EH (cell line): ENCODE measurements around the gene DNAH5.
"Not testable (repeated sequence)": the region's sequence is repeated elsewhere in the genome, so short reads cannot be mapped to it uniquely, and the experiment has no call there.

Source experiments
- DNase-seq: peaks from one replicate; pipeline ENCODE4 v3.0.0-alpha.2; 2015; ENCODE audit warnings: low read depth

Gene DNAH5

DNA sequence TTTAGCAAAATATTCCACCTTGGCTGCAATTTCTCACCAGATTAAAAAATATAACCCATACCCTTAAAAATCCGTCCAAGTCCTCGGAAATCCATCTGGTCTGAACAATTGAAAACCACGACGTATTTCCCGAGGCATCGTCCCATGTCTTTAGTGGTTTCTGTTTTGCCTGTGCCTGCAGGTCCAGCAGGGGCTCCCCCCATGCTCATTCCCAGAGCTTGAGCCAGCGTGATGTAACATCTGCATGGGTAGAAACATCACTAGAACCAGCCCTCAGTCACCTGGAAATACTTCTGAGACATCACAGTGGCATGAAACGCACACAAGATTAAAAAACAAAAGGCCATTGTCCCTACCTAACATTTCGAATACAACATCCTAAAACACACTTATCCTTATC is 114.0 kb downstream of the DNAH5 start:
- no peak for DNase-seq

DNA sequence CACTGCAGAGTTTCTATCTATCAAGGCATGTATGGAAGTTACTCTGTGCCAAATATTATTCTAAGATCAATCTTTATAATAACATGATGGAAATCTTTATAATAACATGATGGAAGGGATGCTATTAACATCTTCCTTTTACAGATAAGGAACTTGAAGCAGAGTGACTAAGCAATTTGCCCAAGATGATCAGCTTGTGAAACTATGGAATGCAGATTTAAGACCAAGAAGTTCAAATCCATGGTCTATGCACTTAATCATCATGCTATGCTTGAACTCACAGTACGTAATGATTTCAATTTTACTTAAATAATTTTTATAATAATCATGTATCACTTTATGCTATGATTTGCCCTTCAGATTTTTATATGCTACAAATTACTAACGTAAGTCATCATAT is 123.1 kb downstream of the DNAH5 start:
- no peak for DNase-seq

DNA sequence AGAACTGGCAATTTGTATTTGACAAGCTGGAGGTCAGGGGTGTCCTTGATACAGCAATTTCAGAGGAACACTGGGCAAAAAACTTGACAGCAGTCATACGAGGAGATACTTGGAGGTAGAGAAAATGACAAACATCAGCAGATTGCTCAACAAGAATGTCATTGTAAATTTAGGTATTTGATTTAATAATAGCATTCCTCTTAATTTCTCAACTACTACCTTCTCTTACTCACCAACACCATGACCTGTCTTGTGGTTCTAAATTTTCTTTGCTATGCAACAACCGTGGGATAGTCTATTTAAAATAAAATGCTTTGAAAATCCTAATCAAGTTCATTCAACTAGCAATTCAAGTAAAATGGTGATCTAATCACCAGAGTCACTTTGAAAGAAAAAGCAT is 128.4 kb downstream of the DNAH5 start:
- DNase-seq = no peak

DNA sequence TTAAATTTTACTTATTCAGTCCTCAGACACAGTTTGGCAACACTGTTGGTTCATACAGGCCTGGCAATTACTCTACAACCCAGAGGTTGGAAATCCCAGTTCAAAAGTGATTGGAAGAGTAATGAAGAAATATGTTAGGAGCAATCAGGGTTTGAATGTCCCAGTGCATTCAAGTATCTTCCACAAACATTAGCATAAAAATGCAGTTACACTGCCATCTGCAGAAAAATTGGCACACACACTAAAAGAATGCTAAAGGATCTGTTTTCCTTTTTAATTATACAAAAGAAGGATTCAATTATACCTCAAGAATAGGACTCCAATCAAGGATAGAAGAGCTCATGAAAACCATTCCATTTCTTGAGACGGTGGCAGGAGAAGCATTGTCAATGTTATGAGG is 130.2 kb downstream of the DNAH5 start:
- DNase-seq = peak; percentile 12

DNA sequence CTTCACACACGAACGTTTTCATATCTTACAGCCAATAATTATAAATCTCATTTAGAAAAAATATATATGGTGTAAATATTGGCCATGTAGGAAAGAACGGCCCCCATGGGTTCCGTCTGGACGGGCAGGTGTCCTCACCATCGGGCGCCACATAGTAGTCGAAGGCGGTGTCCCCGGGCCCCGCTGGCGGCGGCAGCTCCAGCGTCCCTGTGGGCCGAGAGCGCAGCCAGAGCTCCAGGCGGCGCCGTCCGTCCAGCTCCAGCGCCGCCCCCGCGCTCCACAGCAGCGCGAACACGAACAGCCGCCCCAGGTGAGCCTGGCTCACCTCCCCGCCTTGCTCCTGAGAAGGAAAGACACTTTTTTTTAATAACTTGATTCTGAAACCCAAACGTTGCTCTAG is 134.6 kb downstream of the DNAH5 start:
- no peak for DNase-seq

DNA sequence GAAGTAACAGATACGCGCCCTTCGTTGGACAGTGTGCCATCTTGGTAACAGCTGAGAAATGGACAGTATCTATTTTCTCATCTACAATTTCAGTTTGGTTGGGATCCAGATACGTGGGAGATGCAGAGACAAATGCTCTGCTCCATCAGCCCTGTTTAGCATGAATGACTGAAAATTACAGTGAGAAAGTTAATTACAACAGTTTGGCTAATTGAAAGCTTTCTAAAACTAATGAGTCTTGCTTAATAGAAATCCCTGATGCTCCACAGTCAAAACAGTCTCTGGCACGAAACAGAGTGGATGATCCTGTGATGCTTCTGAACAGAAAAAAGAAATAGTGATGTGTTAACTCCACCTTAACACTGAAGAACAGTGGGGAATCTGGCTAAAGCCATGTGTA is 140.2 kb downstream of the DNAH5 start:
- no peak for DNase-seq

DNA sequence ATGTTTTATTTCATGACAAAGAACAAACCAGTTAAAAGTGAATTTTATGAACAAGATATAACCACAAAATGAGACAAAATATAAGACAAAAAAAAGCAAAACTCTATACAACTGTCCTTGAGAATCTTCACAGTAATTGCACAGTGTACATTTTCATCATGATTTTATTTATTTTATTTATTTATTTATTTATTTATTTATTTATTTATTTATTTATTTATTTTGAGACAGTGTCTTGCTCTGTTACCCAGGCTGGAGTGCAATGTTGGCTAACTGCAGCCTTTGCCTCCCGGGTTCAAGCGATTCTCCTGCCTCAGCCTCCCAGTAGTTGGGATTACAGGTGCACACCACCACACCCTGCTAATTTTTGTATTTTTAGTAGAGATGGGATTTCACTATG is 145.9 kb downstream of the DNAH5 start:
- DNase-seq = not testable (repeated sequence)

DNA sequence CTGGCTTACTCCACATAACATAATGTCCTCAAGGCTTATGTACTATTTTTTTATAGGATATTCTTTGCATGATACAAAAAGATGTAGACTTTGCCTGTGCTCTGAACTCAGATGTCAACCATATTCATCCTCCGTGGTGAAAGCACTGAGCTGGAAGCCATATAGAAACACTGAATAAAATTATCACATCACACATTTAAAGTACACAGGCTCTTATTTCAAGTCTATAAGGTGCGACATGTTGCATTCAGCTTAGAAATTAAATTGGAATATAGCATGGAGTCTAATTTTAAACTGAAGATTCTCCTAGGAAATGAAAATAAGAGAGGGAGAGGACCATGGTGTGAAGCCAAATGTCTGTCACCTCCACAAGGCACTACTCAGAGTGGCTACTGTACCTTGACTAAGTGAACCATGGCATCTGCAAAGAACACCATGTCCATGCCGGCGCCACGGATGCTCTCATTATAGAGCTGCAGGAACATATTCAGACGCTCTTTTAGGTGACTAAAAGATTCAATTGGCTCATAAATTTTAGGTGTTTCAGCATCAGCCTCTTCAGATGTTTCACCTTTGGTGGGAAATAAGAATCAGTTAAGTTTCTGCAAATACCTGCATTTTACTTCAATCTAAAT is 158.6 kb downstream of the DNAH5 start:
- DNase-seq = no peak

DNA sequence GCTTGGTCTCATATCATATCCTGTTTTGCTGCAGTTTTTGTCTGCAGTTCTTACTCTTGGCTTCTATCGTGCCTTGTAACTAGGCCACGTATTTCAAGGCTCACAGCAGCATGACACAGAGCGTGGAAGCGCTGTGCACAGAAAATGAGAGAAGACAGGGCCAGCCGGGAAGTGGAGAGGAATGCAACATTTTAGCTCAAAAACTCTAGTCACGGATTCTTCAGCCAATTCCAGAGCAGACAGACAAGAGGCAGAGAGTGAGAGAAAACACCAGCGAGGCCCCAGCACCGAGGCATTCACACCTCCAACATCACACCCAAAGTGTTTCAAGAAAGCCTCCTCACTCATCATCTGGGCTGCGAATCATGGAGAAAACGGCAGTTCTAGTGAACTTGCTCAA is 160.8 kb downstream of the DNAH5 start:
- no peak for DNase-seq

DNA sequence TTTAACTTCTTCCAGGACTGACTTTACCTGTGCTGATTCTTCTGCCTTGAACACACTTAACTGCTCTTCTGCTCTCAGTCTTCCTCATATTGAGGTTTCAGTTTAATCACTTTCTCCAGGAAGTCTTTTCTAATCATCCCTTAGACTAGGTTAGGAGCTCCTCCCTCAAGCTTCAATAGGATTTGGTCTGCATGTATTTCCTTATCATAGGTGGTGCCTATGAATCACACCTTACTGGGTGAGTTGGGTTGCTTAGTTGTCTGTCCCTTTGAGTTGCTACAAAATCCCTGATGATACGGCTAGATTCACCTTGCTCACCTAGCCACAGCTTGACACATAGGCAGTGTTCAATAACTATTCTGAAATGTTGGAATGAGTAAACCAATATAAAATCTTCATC is 164.4 kb downstream of the DNAH5 start:
- DNase-seq = no peak

DNA sequence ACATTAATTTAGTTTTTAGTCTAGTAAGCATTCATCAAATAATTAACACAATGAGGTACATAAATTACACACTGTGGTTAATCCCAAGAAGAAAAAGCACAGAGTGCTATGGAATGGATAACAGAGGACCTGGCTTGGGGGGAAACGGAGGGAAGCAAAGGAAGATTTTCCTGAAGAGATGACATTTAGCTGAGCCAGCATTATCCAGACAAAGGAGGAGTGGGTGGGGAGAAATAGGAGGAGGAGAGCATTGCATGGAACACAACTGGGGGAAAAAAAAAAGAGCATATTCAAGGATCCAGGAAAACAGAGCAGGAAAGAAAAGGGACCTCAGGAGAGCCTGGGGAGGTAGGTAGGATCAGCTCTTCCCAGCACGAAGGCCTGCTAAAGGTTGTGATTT is 170.8 kb downstream of the DNAH5 start:
- DNase-seq = no peak

DNA sequence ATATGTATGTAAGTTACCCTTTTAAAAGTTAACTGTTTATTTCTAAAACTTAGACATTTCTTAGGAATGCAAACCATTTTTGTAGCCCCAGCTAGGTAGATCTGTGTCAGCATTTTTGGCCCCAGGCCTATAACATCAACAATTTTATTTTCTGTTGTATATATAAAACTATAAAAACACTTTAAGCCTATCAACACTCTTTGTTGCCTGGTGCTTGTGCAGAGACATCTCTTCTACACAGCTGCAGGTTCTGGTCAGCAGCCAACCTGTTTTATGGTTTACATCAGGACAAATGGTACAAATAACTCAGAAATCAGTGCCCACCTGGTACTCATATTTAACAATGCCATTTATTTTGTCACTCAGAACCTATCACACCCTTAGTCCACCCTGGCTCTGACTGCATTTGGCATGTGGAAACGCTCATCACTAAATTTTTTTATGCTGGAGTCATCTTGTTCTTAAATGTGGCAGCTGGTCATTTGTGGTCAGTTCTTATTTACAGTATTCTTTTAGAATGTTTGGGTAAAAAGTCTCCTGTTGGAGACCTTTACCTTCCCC is 173.4 kb downstream of the DNAH5 start:
- peak; percentile 30 for DNase-seq

DNA sequence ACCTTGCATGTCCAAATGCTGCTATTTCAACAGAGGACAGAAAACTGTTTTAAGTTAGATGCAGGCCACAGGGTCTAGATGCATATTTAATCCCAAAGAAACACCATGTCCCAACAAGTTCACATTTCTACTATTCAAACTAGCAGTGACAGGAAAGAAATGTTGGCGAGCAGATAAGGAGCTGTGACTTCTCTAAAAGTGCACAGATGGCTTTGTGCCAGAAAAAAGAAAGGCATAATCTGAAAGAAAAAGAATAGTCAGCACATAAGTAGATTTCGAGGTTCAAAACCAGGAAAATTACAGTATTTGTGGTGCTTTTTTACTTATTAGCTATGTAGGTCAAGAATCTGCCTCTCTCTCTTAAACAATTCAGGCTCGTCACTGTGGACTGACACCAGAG is 178.3 kb downstream of the DNAH5 start:
- no peak for DNase-seq

DNA sequence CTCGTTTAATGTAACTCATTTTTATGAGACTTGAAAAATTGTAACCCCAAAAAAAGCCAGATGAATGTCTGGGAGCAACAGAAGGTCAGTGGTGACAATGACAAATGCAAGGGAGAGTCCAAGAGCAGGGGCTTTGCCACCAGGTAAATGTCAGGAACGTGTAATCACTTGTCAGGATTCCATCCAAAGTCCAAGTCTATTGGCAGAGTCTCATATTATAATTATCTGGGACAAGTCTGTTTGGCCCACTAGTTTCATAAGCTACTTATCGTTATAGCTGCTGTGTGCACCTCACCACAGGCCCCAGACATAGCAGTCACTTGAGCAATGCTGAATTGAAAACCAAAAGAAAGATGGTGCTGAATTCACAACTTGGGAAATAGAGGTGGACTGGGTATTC is 180.8 kb downstream of the DNAH5 start:
- no peak for DNase-seq

DNA sequence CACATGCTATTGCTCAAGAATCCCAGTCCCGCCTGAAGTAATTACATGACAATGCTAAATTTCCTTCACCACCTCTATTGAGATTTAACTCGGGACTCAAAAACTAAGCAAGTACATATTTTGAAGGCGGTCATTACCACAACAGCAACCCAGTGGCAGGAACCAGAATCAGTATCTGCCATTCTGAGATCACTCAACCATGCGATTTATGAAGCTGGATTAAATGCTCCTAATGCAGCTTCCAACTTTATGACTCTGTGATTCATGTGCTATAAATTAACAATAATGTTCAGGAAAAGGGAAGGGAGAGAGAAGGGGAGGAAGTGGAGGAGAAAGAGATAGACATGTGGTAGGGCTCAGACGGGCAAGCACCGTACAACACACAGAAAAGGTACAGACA is 194.7 kb downstream of the DNAH5 start:
- no peak for DNase-seq

DNA sequence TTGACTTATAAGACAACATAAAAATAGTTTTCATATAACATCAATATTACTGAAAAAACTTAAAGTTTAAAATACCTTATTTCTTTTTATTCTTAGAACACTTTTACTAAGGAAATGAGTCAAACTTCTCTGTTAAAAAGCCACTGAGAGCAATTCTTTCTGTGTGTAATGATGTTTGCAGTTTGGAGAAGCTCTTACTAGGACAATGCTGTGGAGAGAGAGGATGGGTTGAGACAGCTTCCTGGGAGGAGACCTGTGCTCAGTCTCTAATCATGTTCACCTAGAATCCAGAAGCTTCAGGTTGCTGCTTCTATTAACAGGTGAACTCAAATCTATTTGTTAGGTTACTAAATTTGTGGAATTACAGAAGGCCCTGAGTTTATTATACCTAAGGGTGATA is 198.5 kb downstream of the DNAH5 start:
- peak; percentile 8 for DNase-seq

DNA sequence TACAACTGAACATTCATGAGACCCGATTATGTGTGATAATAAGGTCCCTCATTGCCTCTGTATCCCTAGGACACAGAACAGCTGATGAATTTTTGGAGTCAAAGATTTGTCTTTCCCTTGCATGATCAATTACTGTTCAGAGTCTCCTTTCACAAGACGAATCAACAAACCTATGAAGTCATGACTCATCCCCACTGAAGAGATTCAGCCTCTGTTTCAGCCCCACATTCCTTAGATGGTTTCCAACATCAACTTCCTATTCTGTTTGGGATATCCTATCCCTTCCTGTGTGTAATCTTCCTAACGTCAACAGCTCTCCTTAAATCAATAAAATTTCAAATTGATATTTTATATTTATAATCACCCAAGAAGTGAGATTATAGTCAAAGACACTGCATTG is 199.0 kb downstream of the DNAH5 start:
- peak; percentile 67 for DNase-seq

DNA sequence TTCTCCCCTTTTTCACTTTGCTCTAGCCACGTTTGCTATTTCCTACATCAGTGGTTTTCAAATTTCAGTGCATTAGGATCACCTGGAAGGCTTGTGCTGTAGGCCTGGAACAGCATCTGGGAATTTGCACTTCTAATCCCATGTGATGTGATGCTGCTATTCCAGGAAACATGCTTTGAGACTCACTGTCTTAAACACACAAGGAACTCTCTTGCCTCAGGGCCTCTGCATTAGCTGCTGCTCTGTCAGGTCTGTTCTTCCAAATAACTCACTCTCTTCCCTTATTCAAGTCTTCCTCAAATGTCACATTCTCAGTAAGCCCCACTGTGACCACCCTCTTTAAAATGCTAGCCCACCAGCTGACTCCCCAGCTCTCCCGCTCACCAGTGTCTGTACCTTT is 204.0 kb downstream of the DNAH5 start:
- no peak for DNase-seq

DNA sequence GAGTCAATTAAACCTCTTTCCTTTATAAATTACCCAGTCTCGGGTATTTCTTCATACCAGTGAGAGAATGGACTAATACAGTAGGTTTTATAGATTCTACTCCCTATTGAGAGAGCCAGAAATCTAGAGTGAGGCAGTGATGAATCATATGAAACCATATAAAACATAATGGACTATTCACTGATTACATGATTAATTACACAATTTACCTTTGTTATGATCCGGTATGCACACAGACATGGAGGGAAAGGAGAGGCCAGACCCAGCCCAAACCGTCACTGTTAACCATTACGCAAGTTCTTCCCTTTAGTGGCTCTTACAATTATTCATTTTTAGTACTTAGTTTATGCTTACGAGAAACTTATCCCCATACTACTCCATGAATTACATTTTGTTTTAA is 205.0 kb downstream of the DNAH5 start:
- DNase-seq = no peak

DNA sequence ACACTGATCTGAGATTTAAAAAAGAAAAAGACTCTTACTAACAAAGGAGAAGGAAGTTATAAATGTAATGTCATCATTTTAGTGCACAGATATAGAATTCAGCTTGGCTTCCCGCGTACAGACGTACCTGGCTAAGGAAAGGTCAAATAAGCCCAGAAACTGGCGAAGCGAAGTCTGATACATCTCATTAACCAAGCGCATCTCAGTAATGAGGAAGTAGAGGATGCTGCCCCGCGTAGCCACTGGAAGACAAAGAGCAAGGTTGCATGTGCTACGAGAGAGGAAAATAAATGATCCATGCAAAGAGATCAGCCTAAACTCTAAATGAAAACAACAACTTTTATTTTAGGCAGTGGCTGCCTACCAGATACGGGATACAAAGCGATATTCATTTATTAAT is 208.8 kb downstream of the DNAH5 start:
- DNase-seq = no peak

DNA sequence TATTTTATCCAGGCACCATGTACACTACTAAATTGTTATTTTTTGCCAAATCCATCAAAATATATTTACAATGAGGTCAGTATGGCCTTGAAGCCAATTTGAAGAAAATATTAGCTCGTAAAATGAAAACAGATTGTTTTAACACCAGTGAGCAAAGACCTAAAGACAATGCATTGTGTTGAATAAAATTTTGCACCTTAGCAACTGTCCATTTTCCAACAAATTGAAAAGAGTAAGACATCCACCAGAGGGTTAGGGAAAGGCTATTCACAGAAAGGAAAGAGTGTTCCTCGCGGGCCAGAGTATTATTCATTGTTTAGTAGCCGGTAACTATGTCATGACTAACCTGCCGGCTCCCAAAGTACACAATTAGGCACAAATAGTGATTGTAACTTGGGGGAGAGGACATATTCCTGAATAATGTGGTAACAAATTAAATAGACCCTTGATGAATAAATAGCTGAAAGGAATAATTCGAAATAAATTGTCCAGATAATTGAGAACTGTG is 213.3 kb downstream of the DNAH5 start:
- no peak for DNase-seq

DNA sequence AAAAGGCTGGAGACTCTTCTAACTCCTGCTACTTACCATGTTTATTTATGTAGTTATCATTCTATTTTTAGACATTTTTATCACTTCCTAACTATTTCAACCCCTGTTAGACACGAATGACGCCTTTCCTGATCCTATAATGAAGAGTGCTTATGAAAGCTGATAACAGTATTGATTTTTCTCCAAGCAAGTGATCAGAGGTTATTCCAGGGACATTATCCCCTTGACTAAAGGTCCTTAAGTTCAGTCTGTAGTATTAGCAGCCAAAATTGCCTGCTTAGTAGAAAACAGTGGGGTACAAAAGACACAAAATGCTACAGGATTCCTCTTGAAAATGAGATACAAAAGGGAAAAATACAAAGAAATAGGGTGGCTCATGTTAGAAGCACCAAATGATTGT is 235.6 kb downstream of the DNAH5 start:
- DNase-seq = no peak

DNA sequence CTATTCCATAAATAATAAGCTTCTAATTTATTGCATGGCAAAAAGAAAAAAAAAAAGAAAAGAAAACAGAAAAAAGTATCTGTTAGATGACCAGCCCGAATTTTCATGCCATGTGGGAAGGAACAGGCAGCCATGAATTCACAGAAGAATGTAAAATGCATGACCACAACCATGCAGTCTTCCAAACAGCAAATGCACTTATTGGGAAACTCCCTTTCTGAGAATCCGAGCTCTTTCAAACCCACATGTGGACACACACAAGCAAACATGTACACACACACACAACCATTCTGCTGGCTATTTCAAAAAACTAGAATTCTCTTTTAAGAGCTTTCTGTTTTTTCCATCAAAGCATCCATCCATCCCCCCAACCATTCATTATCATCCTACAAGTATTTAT is 236.1 kb downstream of the DNAH5 start:
- peak; percentile 29 for DNase-seq

DNA sequence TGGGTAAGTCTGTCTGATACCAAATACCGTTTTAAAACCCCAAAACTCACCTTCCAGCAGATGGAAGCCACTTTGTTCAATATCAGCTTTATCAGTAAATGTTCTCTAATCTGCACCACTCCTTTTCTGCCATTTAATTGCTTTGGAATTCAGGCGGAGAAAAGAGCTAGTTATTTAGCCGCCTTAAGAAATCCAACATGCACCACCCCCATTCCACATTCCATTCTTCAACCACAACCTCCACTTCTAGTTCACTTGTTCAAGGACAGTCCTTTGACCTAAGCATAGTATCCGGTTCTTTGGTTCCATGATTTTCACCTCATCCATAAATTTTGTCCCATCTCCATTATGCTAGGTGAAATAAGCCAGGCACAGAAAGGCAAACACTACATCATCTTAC is 240.1 kb downstream of the DNAH5 start:
- DNase-seq = peak; percentile 3
